GM10266 (cell line): Measurements from ENCODE around the gene CELF4.
A peak's percentile ranks its signal among the peaks of the same experiment; 100 is the strongest.

ENCODE experiments used
- DNase-seq: peaks from one replicate; pipeline ENCODE4 v3.0.0; 2012; ENCODE audit errors: extremely low spot score
- TF ChIP-seq, protein P1 (sequence below): IDR thresholded peaks from 2 replicates; pipeline ENCODE4 v1.5.1; 2012; ENCODE audit warnings: mild to moderate bottlenecking, low read depth; ENCODE audit not compliant: control insufficient read depth, insufficient read depth; ENCODE audit errors: missing control alignments

Gene CELF4

DNA sequence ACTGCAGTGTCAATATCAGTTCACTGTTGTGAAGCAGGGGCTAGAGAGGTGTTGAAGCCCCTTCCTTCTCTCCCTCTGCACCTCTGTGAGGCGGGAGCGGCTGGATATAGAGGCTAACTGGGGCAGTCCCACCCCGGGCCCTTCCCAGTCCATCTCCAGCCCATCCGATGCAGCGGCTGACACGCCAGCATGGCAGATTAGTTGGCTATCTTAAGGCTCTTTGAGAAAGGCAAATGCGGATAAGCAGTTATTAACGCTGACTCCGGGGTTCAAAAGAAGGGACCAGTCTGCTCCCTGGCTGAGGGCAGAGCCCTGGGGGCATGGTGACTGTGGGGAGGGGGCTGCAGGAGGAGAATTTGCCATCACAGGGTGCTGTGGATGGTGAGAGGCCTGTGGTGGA, 76.6 kb downstream of the CELF4 start:
- TF ChIP-seq, protein P1, sequence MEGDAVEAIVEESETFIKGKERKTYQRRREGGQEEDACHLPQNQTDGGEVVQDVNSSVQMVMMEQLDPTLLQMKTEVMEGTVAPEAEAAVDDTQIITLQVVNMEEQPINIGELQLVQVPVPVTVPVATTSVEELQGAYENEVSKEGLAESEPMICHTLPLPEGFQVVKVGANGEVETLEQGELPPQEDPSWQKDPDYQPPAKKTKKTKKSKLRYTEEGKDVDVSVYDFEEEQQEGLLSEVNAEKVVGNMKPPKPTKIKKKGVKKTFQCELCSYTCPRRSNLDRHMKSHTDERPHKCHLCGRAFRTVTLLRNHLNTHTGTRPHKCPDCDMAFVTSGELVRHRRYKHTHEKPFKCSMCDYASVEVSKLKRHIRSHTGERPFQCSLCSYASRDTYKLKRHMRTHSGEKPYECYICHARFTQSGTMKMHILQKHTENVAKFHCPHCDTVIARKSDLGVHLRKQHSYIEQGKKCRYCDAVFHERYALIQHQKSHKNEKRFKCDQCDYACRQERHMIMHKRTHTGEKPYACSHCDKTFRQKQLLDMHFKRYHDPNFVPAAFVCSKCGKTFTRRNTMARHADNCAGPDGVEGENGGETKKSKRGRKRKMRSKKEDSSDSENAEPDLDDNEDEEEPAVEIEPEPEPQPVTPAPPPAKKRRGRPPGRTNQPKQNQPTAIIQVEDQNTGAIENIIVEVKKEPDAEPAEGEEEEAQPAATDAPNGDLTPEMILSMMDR, result no peak
- no peak for DNase-seq

DNA sequence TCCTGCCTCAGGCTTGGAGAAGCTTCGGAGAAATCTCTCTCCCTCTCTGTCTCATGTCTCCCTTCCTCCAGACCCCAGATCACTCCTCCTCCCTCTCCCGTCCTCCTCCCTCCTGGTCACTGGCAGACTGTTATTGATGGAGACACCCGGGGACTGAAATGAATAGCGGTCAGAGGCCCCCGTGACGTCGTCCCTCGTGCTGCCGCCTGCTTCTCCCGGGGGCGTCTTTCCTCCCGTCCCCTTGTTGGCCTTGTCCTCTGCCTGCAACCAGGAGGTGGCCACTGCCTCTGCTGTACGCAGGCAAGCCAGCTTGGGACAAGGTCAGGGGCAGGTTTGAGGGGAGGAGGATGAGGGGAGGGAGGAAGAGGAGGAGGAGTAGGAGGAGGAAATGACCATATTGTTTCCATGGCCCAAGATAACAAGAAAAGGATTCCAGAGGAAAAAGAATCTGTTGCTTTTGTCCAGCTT, 78.2 kb downstream of the CELF4 start:
- DNase-seq, result no peak
- TF ChIP-seq, protein P1, result no peak

- TF ChIP-seq, protein P1, result no peak
- no peak for DNase-seq
These were observed 78.8 kb downstream of the CELF4 start for GRCh38 chr18:37486848-37487247.

- TF ChIP-seq, protein P1, result peak; percentile 31
- DNase-seq, result no peak
These were observed 80.4 kb downstream of the CELF4 start for GRCh38 chr18:37484983-37485834.

GRCh38 chr18:37483984-37484819, 81.4 kb downstream of the CELF4 start:
- TF ChIP-seq, protein P1, result no peak
- no peak for DNase-seq

- TF ChIP-seq, protein P1, result no peak
- no peak for DNase-seq
These were observed 82.2 kb downstream of the CELF4 start for GRCh38 chr18:37483221-37483971.
